GM19463 (cell line): ENCODE results near the gene TEAD3.
A peak's percentile ranks its signal among the peaks of the same experiment; 100 is the strongest.
"Not testable (repeated sequence)": the region's sequence is repeated elsewhere in the genome, so short reads cannot be mapped to it uniquely, and the experiment has no call there.

ENCODE experiments used
- ATAC-seq: cut with Tn5 transposase; IDR thresholded peaks from one replicate; pipeline ENCODE4 v1.9.1; 2021; ENCODE audit warnings: mild to moderate bottlenecking, moderate library complexity; ENCODE audit not compliant: unreplicated experiment

Gene TEAD3

GRCh38 chr6:35496841-35497570 is at the start of gene TEAD3:
TSS of gene TEAD3 (minus strand) at chr6:35497079.
- peak; percentile 62 for ATAC-seq

- no peak for ATAC-seq
These were observed 48.0 kb upstream of the TEAD3 start for GRCh38 chr6:35544769-35545361.

DNA sequence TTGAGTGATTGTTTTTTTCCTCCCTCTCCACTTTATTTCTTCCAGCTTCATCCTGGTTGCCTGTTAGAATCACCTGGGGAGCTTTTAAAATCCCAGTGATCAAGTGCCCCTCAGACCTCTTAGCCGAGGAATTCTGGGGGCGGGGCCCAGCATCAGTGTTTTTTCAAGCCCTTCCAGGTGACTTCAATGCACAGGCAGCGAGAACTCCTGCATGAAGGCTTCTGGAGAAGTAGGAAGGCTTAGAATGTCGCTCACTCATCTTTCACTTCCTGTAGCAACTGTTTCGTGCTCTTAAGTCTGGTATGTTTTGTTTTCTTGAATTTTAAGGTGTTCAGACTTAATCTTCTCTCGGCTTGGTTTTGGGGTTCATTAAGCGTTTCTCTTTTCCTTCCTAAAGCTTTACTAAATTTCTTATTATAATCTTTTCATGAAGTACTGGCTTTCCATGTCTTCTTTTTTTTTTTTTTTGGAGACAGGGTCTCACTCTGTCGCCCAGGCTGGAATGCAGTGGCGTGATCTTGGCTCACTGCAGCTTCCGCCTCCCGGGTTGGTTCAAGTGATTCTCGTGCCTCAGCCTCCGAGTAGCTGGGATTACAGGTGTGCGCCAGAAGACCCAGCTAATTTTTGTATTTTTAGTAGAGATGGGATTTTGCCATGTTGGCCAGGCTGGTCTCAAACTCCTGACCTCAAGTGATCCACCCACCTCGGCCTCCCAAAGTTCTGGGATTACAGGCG is 46.7 kb upstream of the TEAD3 start:
- no peak for ATAC-seq

DNA sequence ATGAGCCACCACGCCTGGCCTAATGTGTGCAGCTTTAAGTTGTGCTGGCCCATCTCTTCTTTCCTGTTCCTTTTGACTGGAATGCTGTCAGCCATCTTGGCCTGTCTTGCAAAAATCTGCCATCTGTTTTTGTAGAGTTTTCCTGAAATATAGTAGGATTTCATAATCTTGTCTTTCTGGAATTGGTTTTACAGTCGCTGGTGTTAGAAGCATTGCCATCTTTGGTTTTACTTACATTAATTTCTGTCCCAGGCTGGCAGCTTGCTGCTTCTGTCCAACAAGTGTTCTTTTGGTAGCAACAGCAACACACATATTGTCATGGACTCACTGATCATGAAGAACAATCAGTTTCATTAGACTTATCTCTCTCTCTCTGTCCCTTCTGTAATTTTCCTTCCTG is 45.0 kb upstream of the TEAD3 start:
- ATAC-seq, result no peak

DNA sequence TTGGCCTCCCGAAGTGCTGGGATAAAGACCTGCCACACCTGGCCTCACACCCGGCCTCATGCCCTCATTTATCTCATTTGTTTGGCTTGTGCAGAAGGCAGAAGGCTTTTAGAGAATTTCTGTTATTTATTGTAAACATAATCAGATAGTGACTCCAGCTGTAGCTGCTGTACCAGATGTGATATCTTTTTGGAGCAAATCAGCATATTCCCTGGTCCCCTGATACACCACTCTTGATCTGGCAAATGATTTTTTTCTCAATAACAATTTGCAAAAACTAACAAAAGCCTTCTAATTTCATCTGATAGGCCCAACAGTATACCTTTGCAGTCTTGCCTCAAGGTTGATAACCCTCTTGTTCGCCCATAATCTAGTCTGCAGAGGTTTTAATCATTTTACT is 42.3 kb upstream of the TEAD3 start:
- ATAC-seq, result no peak

DNA sequence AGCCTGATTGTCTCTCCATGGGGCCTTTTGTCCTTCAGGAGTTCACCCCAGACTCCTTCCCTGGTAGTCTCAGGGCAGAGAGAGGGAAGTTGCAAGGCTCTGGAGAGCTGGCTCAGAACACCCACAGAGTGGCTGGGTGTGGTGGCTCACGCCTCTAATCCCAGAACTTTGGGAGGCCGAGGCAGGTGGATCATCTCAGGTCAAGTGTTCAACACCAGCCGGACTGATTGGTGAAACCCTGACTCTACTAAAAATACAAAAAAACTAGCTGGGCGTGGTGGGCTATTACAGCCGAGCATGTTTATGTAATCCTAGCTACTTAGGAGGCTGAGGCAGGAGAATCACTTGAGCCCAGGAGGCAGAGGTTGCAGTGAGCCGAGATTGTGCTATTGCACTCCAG is 39.0 kb upstream of the TEAD3 start:
- not testable (repeated sequence) for ATAC-seq

DNA sequence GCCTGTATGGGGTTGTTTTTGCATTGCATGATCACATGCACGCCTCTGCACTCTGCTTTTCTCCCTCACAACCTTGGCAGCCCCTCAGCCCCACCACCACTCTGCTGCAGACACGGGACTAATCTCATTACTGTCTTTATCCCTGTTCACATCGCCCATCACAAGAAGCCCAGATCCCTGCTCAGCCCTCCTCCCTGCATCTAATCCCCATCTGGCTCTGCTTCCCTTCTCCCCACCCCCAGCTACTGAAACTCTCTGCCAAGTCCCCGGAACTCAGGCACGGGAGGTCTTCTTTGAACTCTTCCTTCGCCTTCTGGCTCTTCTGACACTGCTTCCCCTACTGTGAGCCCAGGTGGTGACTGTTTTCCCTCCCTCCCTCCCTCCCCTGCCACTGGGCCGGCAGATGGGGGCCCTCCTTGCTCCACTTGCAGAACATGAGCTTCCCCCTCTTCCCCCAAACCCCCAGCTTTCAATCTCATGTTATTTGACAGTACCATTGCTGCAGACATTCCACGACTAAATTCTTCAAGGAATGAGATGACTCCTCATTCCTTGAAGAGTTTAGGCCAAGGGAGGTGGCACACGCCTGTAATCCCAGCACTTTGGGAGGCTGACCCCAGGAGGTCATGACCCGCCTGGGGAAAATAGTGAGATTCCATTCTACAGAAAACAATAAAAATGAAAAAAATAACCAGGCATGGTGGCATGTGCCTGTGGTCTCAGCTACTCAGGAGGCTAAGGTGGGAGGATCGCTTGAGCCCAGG is 37.7 kb upstream of the TEAD3 start:
- ATAC-seq, result no peak

- ATAC-seq, result no peak
These were observed 37.1 kb upstream of the TEAD3 start for GRCh38 chr6:35533981-35534380.

DNA sequence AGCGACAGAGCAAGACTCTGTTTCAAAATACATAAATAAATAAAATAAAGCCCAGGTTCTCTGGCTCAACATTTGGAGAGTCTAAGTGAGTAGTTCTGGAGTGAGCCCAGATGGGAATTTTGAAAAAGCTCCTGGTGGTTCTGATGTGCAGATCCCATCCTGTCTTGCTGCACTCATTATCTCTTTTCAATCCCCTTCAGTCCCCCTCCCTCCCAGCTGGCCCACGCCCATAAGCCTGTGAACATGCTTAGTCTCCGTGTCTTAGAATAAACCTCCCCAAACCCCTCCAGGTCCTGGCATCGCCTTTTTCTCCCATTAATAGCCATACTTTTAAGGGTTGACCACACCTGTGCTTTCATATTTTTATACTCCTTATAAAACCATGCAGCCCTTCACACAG is 35.2 kb upstream of the TEAD3 start:
- ATAC-seq, result no peak

- ATAC-seq, result no peak
These were observed 27.6 kb upstream of the TEAD3 start for GRCh38 chr6:35524380-35525020.

- no peak for ATAC-seq
These were observed 26.1 kb upstream of the TEAD3 start for GRCh38 chr6:35522660-35523658.

GRCh38 chr6:35522151-35522550 is 25.3 kb upstream of the TEAD3 start:
- ATAC-seq, result no peak

GRCh38 chr6:35521235-35521634 is 24.4 kb upstream of the TEAD3 start:
- no peak for ATAC-seq

DNA sequence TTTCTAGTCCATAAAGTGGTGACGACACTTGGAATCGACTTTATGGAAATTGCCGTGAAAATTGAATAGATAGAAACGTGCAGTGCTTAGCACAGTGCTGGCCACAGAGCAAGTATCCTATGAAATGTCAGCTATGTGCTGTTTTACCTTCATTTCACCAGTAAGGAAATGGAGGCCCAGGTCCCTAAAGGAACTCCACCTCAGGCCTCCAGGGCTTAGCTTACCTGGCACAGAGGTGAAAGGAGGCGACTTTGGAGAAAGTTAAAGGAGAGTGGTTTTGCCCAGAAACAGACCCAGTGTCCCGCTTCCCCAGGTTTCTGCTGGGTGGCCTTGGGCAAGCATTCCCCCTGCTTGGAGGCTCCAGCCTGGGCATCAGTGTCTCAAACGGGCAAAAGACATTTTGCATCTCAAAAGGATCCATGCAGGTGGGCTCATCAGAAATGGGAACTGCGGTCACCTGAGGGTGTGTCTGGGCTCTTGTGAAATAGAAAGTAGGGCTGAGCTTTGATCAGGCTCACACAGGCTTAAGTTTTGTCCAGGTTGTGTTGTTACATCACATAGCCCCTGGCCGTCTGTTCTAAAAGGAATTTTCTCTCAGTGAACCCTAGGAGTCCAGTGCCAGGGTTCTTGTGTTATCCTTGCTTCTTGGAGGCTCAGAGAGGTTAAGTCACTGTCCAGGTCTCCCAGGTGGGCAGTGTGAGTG is 22.6 kb upstream of the TEAD3 start:
- no peak for ATAC-seq

GRCh38 chr6:35518566-35519312 is 21.9 kb upstream of the TEAD3 start:
- no peak for ATAC-seq

DNA sequence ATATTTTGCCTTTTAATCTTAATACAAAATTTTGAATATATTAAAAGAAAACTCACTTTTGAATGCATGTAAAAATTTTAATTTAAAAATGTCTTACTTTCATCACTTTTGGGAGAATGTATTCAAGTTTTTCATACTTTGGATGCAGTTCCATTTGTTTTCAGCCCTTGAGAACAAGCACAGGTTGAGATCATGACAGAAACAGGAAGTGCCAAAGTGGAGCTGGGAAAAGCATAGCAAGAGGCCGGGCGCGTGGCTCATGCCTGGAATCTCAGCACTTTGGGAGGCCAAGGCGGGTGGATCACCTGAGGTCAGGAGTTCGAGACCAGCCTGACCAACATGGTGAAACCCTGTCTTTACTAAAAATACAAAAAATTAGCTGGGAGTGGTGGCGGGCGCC is 21.1 kb upstream of the TEAD3 start:
- not testable (repeated sequence) for ATAC-seq

GRCh38 chr6:35516712-35517111 is 19.8 kb upstream of the TEAD3 start:
- no peak for ATAC-seq

GRCh38 chr6:35515939-35516338 is 19.1 kb upstream of the TEAD3 start:
- ATAC-seq, result not testable (repeated sequence)
